K562 treated with DMSO at 1 percent for 24 hours (cell line): Measurements from ENCODE around the gene HOXB2. TPM values are rescaled to one million over a fixed set of nuclear protein-coding genes. Genes with fewer than 3 reads are reported as not detected.

Experiments
- total RNA-seq: library from RNA; unstranded; fragments of 300-600 nt; gene quantifications from 2 replicates; pipeline ENCODE4 v1.2.3, GENCODE V29; 2022; ENCODE audit warnings: low read depth; ENCODE audit not compliant: insufficient read depth

HOXB2 gene
- 133 and 146 TPM in 2 replicates for total RNA-seq

DNA sequence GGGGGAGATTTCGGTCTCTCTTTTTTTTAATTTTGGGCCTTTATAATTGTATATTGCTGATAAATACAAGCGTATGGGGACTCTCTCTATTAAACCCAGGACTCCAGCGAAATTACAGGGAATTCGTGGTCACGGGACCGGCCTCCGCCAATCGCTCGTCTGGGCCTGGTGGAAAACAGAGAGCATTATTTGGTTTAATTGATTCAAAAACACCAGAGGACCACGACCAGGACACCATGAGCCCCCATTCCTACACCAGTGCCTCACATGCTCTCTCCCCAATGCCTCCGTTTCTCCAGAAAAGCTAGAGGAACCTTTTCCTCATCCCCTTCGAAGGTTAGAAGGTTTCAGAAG lies at the start of gene HOXB2:
TSS of gene HOXB2 (minus strand) at position 88 of the 354 bp plus-strand sequence. CDS start 198 bp downstream, outside the sequence.

DNA sequence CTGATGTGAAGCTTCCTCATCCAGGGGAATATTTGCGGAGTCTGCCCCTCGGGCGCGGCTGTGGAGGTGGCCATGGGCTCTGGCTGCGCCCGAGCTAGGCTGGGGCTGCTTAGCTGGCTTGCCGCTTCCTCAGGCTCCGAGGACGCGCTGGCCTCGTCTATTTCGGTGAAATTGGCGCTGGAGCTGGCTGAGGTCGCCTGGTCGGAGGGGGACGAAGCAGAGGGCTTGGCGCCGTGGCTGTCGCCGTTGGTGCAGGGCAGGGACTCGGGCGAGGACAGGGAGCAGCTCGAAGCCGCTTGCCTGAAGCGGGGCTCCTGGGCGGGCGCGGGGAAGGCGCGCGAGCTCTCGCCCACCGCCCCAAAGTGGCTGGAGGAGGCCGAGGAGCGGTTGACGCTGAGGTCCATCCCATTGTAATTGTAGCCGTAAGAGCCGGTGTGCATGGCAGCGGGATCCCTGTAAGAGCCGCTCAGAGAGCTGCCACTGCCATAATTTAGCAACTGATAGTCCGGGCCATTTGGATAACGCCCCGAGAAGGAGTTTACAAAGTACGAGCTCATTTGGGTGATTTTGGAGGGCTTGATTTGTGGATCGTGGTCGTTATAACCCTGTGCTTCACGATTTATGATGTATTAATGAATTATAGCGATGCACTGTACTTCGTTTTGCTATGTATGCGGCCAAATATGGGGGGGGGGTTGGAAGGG lies 48.4 kb upstream of the HOXB2 start, which contains the start of gene HOXB5:
TSS of gene HOXB5 (minus strand) at position 654 of the 704 bp plus-strand sequence. CDS start at position 557, 97 bp downstream.

DNA sequence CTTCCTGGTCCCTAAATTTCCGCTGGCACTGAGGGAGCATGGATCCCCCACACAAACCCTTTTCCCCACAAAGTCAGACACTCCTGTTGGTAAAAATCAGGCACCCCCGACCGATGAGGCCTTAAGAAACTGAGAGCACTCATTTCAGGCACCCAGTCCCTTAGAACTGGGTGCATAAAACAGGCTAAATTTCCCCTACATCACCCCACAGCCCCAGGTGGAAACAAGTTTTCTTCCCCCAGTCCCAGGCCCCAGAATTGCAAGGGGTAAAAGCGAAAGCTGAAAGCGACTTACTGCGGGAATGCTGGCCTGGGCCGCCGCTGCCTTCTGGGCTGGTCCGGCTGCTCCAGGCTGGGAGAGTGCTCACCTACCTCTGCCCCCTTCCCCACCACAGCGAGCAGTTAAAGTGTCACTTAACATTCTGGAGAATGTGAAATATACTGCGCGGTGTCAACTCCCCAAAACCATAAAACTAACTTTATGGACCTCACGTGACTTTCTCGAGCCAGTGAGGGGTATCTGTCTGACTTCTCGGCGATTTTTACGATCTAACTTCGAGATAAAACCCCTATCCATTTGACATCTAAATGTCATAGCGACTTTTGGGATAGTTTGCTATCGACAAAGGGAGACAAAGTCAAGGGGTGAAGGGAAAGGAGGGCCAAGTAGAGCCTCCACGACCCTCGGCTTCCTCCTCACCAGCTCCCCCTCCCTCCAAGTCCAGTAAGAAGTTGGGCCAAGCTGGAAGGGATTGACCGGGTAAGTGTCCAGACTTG lies 45.1 kb upstream of the HOXB2 start, which contains the start of gene HOXB3:
TSS of gene HOXB3 (minus strand) at position 411 of the 776 bp plus-strand sequence. CDS start 37,767 bp downstream, outside the sequence.

DNA sequence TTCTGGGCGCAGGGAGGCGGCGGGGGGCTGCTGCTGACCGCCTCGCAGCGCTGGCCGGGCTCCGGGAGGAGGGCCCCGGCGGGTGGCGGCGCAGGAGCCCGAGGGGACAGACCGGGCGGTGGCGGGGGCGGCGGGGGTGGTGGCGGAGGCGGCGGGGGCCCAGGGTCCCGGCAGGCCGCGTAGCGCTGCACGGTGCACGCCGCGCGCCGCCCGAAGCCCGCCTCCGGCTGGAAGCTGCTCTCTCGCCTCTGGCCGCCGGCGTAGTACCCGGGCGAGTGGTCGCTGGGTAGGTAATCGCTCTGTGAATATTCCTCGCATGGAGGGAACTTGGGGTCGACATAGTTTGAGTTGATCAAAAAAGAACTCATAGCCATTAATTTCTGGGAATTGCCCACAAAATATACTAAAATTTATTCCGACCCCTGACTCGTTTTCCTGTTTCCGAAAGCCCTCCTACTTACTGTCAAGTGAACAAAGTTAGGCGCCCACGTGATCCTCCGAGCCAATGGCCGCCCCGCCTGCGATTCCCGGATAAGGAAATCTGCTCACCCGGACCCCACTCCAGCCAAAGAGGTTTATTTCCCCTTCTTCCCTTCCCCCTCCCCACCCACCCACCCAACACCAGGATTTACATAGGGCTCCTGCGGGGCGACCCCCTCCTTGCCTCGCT lies 33.2 kb upstream of the HOXB2 start, which contains the start of gene HOXB4:
TSS of gene HOXB4 (minus strand) at position 405 of the 670 bp plus-strand sequence. CDS start at position 374, 31 bp downstream.

DNA sequence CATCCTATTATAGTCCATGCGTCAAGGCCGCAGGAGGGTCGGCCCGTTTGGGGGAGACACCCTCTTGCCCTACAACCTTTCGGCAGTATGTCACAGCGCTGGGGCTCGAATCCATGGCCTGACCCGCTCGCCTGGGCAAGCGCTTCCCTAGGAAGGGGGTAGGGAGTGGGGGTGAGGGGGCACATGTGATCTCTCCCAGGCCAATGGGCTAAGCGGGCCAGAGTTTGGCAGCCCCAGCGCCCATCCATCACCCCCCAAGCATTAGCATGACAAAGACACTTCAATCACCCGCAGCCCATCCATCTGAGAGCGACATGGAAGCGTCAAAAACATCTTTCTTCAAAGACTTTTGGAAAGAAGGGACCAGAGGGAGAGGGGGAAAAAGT lies 14.0 kb downstream of the HOXB2 start, which contains the start of gene HOXB1:
TSS of gene HOXB1 (minus strand) at position 125 of the 386 bp plus-strand sequence. CDS start at position 18, 107 bp downstream.

Other genes starting within 250 kb of the HOXB2 start
- gene SKAP1, start 114.9 kb downstream of the HOXB2 start, total RNA-seq: not detected in 2 replicates
- gene HOXB1, start 14.1 kb downstream of the HOXB2 start, total RNA-seq: not detected in 2 replicates
- 19.7 and 22.3 TPM in 2 replicates for gene HOXB4, start 33.2 kb upstream of the HOXB2 start, total RNA-seq
- gene HOXB3, start 45.1 kb upstream of the HOXB2 start, total RNA-seq: 26.9 and 34.9 TPM in 2 replicates
- 4.6 and 5.3 TPM in 2 replicates for gene HOXB5, start 48.7 kb upstream of the HOXB2 start, total RNA-seq
- 11.9 and 12.4 TPM in 2 replicates for gene HOXB6, start 59.9 kb upstream of the HOXB2 start, total RNA-seq
- gene HOXB7, start 65.9 kb upstream of the HOXB2 start, total RNA-seq: 20.8 and 23.2 TPM in 2 replicates
- gene HOXB8, start 70.2 kb upstream of the HOXB2 start, total RNA-seq: 30.1 and 31.2 TPM in 2 replicates
- gene HOXB9, start 81.2 kb upstream of the HOXB2 start, total RNA-seq: 149 and 161 TPM in 2 replicates
- not detected in 2 replicates for gene PRAC1, start 177.4 kb upstream of the HOXB2 start, total RNA-seq
- gene PRAC2, start 178.1 kb upstream of the HOXB2 start, total RNA-seq: not detected in 2 replicates
- gene HOXB13, start 183.6 kb upstream of the HOXB2 start, total RNA-seq: 0.12 TPM in 1 of 2 replicates, not detected in the other